Progenitor cell of endocrine pancreas (in vitro differentiated cells): ENCODE results near the gene SLC35B3. TPM values are rescaled to one million over a fixed set of nuclear protein-coding genes. Genes with fewer than 3 reads are reported as not detected.
A peak's percentile ranks its signal among the peaks of the same experiment; 100 is the strongest.
"Not testable (repeated sequence)": the region's sequence is repeated elsewhere in the genome, so short reads cannot be mapped to it uniquely, and the experiment has no call there.

Source experiments
- DNase-seq: peaks from one replicate; pipeline ENCODE4 v3.0.0; 2021; ENCODE audit warnings: low spot score; ENCODE audit not compliant: unreplicated experiment
- H3K27ac Mint-ChIP-seq: 2 replicates; pipeline ENCODE4 v1.8.0; 2021; ENCODE audit warnings: mild to moderate bottlenecking, moderate library complexity, mixed read lengths
- H3K27me3 Mint-ChIP-seq: 2 replicates; pipeline ENCODE4 v1.8.0; 2021; ENCODE audit warnings: mixed read lengths
- H3K36me3 Mint-ChIP-seq: 2 replicates; pipeline ENCODE4 v1.8.0; 2022; ENCODE audit warnings: mixed read lengths; ENCODE audit not compliant: insufficient read depth
- H3K4me1 Mint-ChIP-seq: 2 replicates; pipeline ENCODE4 v1.8.0; 2021; ENCODE audit warnings: low read depth, mixed read lengths
- H3K4me3 Mint-ChIP-seq: 2 replicates; pipeline ENCODE4 v1.8.0; 2021; ENCODE audit warnings: low read depth, mild to moderate bottlenecking, moderate library complexity, mixed read lengths
- H3K9me3 Mint-ChIP-seq: 2 replicates; pipeline ENCODE4 v1.8.0; 2021; ENCODE audit warnings: low read depth, mixed read lengths
- CTCF ChIP-seq: fragments of 200-600 bp; sonication (generic); IDR thresholded peaks from one replicate; pipeline ENCODE4 v1.5.0; 2021; ENCODE audit warnings: antibody characterized with exemption, mild to moderate bottlenecking; ENCODE audit not compliant: unreplicated experiment
- total RNA-seq: library from RNA; stranded (reverse); gene quantifications from 2 replicates; pipeline ENCODE4 v1.2.1, GENCODE V29; 2021

The SLC35B3 gene
- total RNA-seq, 1 donor from 2014 or later: 18.9 TPM

GRCh38 chr6:8468552-8469356 is 33.4 kb upstream of the SLC35B3 start:
- Mint-ChIP-seq H3K27me3 (no peaks in the 10 kb centered on the region), H3K9me3 (peaks cover 3% of the 10 kb centered on the region), H3K4me1 (peaks cover 7% of the 10 kb centered on the region), H3K27ac (no peak overlapping the region), H3K4me3 (no peak overlapping the region), H3K36me3 (peaks cover 2% of the 10 kb centered on the region)
- DNase-seq: no peak
- no peak for TF ChIP-seq CTCF

GRCh38 chr6:8462694-8463093 is 27.3 kb upstream of the SLC35B3 start:
- no peak overlapping the region for H3K27ac Mint-ChIP-seq

GRCh38 chr6:8462169-8462568 is 26.8 kb upstream of the SLC35B3 start:
- peaks cover 18% of the 10 kb centered on the region for H3K9me3 Mint-ChIP-seq
- no peak for TF ChIP-seq CTCF
- no peak overlapping the region for H3K27ac Mint-ChIP-seq
- no peak for DNase-seq
- H3K36me3 Mint-ChIP-seq: peaks cover 1% of the 10 kb centered on the region
- H3K27me3 Mint-ChIP-seq: no peaks in the 10 kb centered on the region
- H3K4me1 Mint-ChIP-seq: peaks cover 2% of the 10 kb centered on the region
- H3K4me3 Mint-ChIP-seq: no peak overlapping the region

More at GRCh38 chr6:8462694-8463093, 27.3 kb upstream of the SLC35B3 start:
- Mint-ChIP-seq H3K4me3 (no peak overlapping the region), H3K4me1 (peaks cover 5% of the 10 kb centered on the region), H3K9me3 (peaks cover 14% of the 10 kb centered on the region), H3K27me3 (no peaks in the 10 kb centered on the region), H3K36me3 (peaks cover 1% of the 10 kb centered on the region)
- no peak for DNase-seq
- TF ChIP-seq CTCF: no peak

DNA sequence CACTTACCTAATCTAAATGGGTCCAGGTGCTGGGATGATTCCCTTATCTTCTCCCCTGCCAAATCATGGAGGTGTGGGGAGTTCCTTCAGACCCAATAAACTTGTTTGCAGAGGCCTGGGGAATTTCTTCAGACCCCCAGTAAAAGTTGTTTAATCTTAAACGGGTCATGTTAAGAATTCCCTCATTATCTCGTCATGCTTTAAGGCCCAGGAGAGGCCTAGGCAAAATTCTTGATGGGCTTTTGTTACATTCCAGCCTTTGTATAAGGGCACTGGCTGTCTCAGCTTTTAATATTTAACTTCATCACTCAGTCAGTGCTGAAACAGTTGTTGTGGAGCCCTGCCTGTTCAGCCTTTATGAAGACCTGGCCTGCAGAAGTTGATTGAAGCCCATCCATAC is 11.0 kb upstream of the SLC35B3 start:
- Mint-ChIP-seq H3K4me3 (no peak overlapping the region), H3K27ac (peak overlapping the region; percentile 64), H3K27me3 (no peaks in the 10 kb centered on the region), H3K9me3 (no peaks in the 10 kb centered on the region), H3K36me3 (no peaks in the 10 kb centered on the region), H3K4me1 (peaks cover 7% of the 10 kb centered on the region)
- TF ChIP-seq CTCF: no peak
- no peak for DNase-seq

DNA sequence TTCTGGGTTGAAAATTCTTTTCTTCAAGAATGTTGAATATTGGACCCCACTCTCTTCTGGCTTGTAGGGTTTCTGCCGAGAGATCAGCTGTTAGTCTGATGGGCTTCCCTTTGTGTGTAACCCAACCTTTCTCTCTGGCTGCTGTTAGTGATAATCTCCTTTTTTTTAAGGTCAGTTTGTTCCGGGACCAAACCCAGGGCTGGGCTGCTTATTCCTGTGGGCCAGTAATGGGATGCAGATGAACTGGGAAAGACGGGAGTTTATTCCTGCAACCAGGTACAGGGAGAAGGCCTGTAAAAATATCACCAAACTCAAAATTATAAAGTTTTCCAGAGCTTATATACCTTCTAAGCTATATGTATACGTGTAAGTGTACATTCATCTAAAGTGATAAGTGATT is 10.6 kb upstream of the SLC35B3 start:
- H3K4me1 Mint-ChIP-seq, H3K27ac Mint-ChIP-seq, H3K9me3 Mint-ChIP-seq, H3K4me3 Mint-ChIP-seq, DNase-seq, H3K27me3 Mint-ChIP-seq, H3K36me3 Mint-ChIP-seq: not testable (repeated sequence)

DNA sequence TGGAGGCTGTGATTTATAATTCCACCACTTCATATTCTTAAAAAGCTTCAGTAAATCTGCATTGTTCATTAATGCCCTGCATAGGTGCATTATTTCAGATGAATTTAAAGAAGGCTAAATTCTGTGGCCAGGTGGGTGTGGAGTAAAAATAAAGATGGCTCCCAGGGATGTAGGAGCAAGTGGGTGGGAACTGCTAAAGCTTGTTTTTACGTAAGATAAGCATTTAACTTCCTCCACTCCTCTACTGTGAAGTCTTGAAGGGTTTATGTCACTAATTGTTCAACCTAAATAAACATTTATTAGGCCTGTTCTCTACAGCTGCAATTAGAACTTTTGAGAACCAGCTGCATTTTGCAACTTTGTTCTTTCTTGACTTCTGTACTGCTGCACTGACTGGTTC is 6.8 kb upstream of the SLC35B3 start:
- DNase-seq: no peak
- Mint-ChIP-seq H3K36me3 (no peaks in the 10 kb centered on the region), H3K9me3 (no peaks in the 10 kb centered on the region), H3K27ac (no peak overlapping the region), H3K27me3 (no peaks in the 10 kb centered on the region), H3K4me1 (peaks cover 5% of the 10 kb centered on the region), H3K4me3 (no peak overlapping the region)
- no peak for TF ChIP-seq CTCF
